Activated naive CD4-positive, alpha-beta T cell treated with anti-CD3 and anti-CD28 coated beads, Interleukin-2, amount 50 U/mL, for 72 hours (primary cell): ENCODE data around the gene CISD2. TPM values are rescaled to one million over a fixed set of nuclear protein-coding genes. Genes with fewer than 3 reads are reported as not detected.
"Not testable (repeated sequence)": the region's sequence is repeated elsewhere in the genome, so short reads cannot be mapped to it uniquely, and the experiment has no call there.

Experiments used
- ATAC-seq, 2 donors: fragments of 150-1000 bp; cut with Tn5 transposase; 2 replicates each; pipeline ENCODE4 v1.10.0; 2021; ENCODE audit warnings: mild to moderate bottlenecking in 2 of 2, moderate library complexity in 2 of 2
- DNase-seq, 2 donors: peaks; one replicate each; pipeline ENCODE4 v3.0.0; 2021 to 2022; ENCODE audit warnings: low spot score in 2 of 2
- H3K27ac Mint-ChIP-seq, 2 donors: one replicate each; pipeline ENCODE4 v1.8.0; 2022; ENCODE audit warnings: mild to moderate bottlenecking in 2 of 2, mixed read lengths in 2 of 2
- H3K36me3 Mint-ChIP-seq, 2 donors: one replicate each; pipeline ENCODE4 v1.8.0; 2022; ENCODE audit warnings: mixed read lengths in 2 of 2
- H3K9me3 Mint-ChIP-seq, 2 donors: one replicate each; pipeline ENCODE4 v1.8.0; 2022; ENCODE audit warnings: mixed read lengths in 2 of 2
- total RNA-seq, 2 donors: library from RNA; stranded (reverse); gene quantifications; one replicate each; pipeline ENCODE4 v1.2.3, GENCODE V29; 2022

Gene CISD2
- total RNA-seq, 2 donors from 2014 or later, result 32.2 to 33.8 TPM

DNA sequence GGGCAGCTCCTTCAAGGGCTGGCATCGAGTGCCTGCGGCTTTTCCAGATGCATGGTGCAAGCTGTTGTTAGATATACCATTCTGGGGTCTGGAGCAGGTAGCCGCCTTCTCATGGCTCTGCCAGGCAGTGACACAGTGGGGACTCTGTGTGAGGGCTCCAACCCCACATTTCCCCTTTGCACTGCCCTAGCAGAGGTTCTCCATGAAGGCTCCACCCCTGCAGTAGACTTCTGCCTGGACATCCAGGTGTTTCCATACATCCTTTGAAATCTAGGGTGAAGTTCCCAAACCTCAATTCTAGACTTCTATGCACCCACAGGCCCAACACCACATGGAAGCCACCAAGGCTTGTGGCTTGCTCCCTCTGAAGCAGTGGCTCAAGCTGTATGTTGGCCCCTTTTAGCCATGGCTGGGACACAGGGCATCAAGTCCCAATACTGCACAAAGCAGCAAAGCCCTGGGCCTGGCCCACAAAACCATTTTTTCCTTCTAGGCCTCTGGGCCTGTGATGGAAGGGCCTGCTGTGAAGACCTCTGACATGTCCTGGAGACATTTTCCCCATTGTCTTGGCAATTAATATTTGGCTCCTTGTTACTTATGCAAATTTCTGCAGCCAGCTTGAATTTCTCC lies 8.8 kb downstream of the CISD2 start:
- H3K9me3 Mint-ChIP-seq, result peaks cover 4 to 11% of the 10 kb centered on the region in 2 donors
- ATAC-seq, DNase-seq, H3K27ac Mint-ChIP-seq: not testable (repeated sequence)
- H3K36me3 Mint-ChIP-seq, result peaks cover 36 to 52% of the 10 kb centered on the region in 2 donors

DNA sequence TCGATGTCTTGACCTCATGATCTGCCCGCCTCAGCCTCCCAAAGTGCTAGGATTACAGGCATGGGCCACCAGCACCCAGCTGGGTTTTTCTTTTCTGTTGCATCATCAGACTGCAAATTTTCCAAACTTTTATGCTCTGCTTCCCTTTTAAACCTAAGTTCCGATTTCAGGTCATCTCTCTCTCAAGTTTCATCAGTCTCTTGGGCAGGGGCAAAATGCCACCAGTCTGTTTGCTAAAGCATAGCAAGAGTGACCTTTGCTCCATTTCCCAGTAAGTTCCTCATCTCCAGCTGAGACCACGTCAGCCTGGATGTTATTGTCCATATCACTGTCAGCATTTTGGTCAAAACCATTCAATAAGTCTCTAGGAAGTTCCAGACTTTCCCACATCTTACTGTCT lies 9.6 kb downstream of the CISD2 start:
- ATAC-seq, DNase-seq, H3K27ac Mint-ChIP-seq: not testable (repeated sequence)
- Mint-ChIP-seq H3K36me3 (peaks cover 31 to 49% of the 10 kb centered on the region in 2 donors), H3K9me3 (peaks cover 4 to 15% of the 10 kb centered on the region in 2 donors)

DNA sequence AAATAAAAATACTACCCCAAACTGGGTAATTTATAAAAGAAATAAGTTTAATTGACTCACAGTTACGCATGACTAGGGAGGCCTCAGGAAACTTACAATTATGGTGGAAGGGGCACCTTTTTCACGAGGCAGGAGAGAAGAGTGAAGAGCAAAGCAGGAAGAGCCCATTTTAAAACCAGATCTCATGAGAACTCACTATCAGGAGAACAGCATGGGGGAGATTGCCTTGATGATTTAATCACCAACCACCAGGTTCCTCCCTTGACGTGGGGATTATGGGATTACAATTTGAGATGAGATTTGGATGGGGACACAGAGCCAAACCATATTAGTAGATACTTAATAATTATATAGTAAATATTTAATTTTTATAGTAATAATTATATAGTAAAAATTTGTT lies 10.1 kb downstream of the CISD2 start:
- Mint-ChIP-seq H3K9me3 (peaks cover 4 to 16% of the 10 kb centered on the region in 2 donors), H3K36me3 (peaks cover 31 to 51% of the 10 kb centered on the region in 2 donors), H3K27ac (no peak overlapping the region)
- no peak for ATAC-seq
- no peak for DNase-seq

DNA sequence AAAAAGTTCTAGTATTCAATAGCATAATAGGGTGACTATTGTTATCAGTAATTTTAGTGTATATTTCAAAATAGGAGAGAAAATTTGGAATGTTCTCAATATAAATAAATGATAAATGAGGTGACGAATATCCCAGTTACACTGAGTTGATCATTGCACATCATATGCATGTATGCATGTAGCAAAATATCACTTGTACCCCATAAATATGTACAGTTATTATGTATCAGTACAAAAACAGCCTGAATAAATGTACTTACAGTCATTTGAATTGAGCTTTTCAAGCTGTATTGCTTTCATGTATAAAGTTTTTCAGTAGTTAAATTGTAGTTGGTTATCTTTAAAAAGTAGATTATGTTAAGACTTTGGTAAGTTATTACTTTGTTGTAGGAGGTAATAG lies 12.6 kb downstream of the CISD2 start:
- no peak overlapping the region for H3K27ac Mint-ChIP-seq
- ATAC-seq (no peak), DNase-seq (no peak)
- H3K36me3 Mint-ChIP-seq, result peaks cover 14 to 38% of the 10 kb centered on the region in 2 donors
- H3K9me3 Mint-ChIP-seq, result peaks cover 4 to 9% of the 10 kb centered on the region in 2 donors

DNA sequence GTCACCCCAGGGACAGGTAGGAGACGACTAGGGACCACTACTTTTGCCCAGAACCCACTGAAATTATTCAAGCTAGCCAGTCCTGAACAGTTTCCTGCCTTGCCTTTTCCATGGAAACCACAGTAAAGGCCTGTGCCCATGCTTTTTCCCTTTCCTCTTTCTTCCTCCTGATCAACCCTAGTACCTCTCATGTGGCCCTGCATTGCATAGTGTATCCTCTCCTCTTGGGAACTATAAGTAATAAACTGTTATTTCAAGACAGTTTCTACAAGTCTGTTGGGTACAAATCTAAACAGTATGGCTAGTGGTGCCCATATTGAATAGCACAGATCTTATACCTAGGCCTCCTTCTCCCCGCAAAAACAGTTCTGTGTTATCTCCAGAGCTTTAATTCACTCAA lies 14.5 kb downstream of the CISD2 start:
- Mint-ChIP-seq H3K27ac (peak overlapping the region in 1 of 2 donors; percentile 12), H3K9me3 (peaks cover 0 to 9% of the 10 kb centered on the region in 2 donors), H3K36me3 (peaks cover 4 to 22% of the 10 kb centered on the region in 2 donors)
- DNase-seq (no peak), ATAC-seq (no peak)

DNA sequence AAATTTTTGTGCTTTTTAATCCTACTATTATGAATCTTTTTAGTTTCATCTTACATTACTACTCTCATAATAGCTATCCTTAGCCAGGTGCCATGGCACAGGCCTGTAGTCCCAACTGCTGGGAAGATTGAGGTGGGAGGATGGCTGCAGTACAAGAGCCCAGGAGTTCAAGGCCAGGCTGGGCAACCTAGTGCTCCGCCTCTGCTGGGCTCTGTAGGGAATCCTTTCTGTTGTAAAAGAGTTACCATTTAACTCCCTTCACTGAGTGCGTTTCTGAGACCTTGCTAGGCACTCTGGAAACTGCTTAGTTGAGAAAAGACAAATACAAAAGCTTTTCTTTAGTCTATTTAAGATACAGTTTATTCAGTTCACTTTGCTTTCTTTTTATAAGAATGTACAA lies 19.8 kb downstream of the CISD2 start:
- not testable (repeated sequence) for H3K9me3 Mint-ChIP-seq, DNase-seq, ATAC-seq, H3K27ac Mint-ChIP-seq, H3K36me3 Mint-ChIP-seq

DNA sequence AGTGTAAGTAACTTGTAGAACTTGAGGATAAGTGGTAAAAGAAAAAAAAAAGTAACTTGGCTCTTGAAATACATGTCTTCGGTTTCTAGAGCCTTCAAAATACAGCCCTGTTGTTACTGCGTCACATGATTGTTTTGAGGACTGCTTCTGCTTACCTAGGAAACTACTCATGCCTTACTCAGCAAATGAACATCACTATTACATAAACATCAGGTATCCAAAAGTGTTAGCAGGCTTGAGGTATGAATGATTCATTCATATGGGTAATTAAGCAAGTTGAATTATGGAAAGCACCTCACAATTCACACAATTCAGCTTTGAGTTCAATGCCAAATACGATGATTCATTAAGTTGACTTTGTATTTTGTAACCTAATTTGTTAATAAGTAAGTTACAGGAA lies 21.1 kb downstream of the CISD2 start:
- not testable (repeated sequence) for ATAC-seq, H3K36me3 Mint-ChIP-seq, DNase-seq, H3K9me3 Mint-ChIP-seq, H3K27ac Mint-ChIP-seq

DNA sequence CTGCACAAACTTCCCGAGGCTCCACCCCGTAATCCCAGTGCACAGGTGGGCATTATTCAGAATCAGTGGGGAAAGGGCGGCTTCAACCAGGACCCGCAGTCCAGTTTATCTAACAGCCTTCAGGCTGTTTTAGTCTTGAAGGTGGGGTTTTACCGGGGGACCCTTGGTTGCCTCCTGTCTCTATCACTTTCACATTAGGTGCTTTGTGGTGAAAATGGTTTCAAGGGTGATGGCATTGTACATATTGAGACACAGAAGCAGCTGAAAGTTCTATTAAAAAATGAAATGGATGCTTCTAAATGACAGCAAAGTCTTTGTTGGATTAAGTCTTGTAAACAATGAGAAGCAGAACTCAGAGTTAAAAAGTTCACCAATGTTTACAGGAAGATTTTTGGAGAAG lies 27.8 kb downstream of the CISD2 start:
- not testable (repeated sequence) for DNase-seq, ATAC-seq, H3K36me3 Mint-ChIP-seq, H3K27ac Mint-ChIP-seq, H3K9me3 Mint-ChIP-seq

DNA sequence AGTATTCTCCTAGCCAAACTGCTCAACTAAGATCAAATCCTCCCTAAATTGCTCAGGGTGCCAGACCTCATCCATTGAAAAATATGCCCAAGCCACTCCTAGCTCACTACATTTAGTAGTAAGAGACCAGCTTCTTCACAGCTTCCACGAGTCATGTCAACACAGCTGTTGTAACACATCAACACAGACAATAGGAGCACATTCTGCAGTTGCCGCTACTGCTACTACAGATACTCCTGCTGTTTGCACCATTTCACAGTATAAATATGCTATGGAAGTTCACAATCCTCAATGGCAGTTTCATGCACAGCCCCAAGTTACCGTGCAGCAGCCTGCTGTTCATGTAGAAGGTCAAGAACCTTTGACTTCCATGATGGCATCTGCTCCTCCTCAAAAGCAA lies 28.8 kb downstream of the CISD2 start:
- not testable (repeated sequence) for H3K9me3 Mint-ChIP-seq, H3K36me3 Mint-ChIP-seq, H3K27ac Mint-ChIP-seq, DNase-seq, ATAC-seq

DNA sequence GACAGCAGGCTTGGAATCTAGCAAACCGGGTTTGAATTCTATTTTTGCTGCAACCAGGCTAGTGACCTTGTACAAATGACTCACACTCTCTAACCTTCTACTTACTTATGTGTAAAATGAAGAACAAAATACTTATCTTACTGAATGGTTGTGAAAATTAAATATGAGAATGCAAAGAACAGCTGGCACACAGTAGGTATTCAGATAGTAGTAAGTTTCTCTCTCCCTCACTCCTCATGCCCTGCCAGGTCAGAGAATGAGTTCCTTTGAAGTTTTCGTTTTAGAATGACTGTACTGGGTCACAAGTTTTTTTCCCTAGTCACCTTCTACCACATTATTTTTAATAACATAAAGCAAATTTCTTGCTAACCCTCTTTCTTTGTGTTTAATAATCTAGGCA lies 33.0 kb downstream of the CISD2 start:
- Mint-ChIP-seq H3K36me3 (no peaks in the 10 kb centered on the region), H3K9me3 (no peaks in the 10 kb centered on the region), H3K27ac (no peak overlapping the region)
- DNase-seq, result no peak
- ATAC-seq, result no peak

DNA sequence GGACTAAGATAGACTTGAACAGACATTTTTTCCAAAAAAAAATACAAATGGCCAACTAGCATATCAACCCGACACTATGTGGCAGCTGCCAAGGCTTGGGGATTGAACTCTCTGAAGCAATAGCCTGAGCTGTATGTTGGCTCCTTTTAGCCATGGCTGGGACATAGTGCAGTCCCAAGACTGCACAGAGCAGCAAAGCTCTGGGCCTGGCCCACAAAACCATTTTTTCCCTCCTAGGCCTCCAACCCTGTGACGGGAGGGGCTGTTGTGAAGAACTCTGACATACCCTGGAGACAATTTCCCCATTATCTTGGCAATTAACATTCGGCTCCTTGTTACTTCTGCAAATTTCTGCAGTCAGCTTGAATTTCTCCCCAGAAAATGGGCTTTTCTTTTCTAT lies 50.1 kb downstream of the CISD2 start:
- Mint-ChIP-seq H3K36me3 (peaks cover 30 to 53% of the 10 kb centered on the region in 2 donors), H3K9me3 (peaks cover 20 to 27% of the 10 kb centered on the region in 2 donors), H3K27ac (no peak overlapping the region)
- ATAC-seq (no peak), DNase-seq (no peak)

DNA sequence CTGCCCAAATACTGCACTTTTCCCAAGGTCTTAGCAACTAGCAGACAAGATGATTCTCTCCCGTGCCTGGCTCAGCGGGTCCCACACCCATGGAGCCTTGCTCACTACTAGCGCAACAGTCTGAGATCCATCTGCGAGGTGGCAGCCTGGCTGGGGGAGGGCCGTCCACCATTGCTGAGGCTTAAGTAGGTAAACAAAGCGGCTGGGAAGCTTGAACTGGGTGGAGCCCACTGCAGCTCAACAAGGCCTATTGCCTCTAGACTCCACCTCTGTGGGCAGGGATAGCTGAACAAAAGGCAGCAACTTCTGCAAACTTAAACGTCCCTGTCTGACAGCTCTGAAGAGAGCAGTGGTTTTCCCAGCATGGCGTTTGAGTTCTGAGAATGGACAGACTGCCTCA lies 50.9 kb downstream of the CISD2 start:
- H3K9me3 Mint-ChIP-seq, result peaks cover 13 to 21% of the 10 kb centered on the region in 2 donors
- DNase-seq, ATAC-seq, H3K27ac Mint-ChIP-seq: not testable (repeated sequence)
- H3K36me3 Mint-ChIP-seq, result peaks cover 33 to 47% of the 10 kb centered on the region in 2 donors

DNA sequence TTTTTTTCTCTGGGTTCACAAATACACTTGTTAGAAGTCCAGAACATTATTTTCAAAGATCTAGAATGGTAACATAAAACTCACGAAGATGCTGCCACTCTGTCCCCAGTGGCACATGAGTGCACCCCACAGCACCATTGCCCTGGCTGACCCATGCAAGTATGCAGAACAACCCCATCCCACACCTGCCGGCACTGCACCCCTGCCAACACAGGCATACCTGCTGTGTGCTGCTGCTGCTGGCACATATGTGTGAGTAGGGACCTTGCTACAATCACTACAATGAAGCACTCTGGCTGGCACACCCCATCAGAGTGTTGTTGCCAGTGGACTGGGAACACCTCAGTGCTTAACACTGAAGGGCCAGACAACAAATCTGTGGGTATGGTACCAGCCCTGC lies 66.9 kb downstream of the CISD2 start:
- ATAC-seq, result no peak
- Mint-ChIP-seq H3K9me3 (peaks cover 0 to 2% of the 10 kb centered on the region in 2 donors), H3K36me3 (peaks cover 2 to 6% of the 10 kb centered on the region in 2 donors), H3K27ac (no peak overlapping the region)
- DNase-seq, result no peak

DNA sequence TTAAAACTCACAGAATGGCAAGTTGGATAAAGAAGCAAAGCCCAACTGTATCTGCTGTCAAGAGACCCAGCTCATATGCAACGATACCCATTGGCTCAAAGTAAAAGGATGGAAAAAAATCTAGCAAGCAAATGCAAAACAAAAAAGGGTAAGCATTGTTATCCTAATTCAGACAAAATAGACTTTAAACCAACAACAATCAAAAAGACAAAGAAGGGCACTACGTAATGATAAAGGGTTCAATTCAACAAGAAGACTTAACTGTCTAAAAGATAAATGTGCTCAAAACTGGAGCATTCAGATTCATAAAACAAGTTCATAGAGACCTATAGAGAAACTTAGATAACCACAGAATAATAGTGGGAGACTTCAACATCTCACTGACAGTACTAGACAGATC lies 69.3 kb downstream of the CISD2 start:
- H3K27ac Mint-ChIP-seq, DNase-seq, ATAC-seq: not testable (repeated sequence)
- peaks cover 19% of the 10 kb centered on the region in 2 donors for H3K36me3 Mint-ChIP-seq
- peaks cover 7 to 20% of the 10 kb centered on the region in 2 donors for H3K9me3 Mint-ChIP-seq

Other genes with a start within 250 kb of the CISD2 start
- gene MANBA, start 108.0 kb upstream of the CISD2 start, total RNA-seq, result 10 to 100 TPM; 12.3 to 20.6 TPM
- 100 to 1,000 TPM; 413 to 496 TPM for gene UBE2D3, start 41.4 kb upstream of the CISD2 start, total RNA-seq
- 1 to 10 TPM; 1.4 to 1.8 TPM for gene SLC9B1, start 150.7 kb downstream of the CISD2 start, total RNA-seq
- gene SLC9B2, start 207.8 kb downstream of the CISD2 start, total RNA-seq, result 10 to 100 TPM; 19.0 to 28.8 TPM
- 10 to 100 TPM; 16.1 to 19.8 TPM for gene BDH2, start 230.8 kb downstream of the CISD2 start, total RNA-seq